Measurements from ENCODE around the gene IQSEC1.

GRCh38 chr3:12865271-12865670, 208.0 kb downstream of the IQSEC1 start:
- TF ChIP-seq EZH2 (IDR thresholded peaks at IDR 0.05; ENCODE audit: borderline replicate concordance) (no peak), CTCF (IDR thresholded peaks at IDR 0.05; ENCODE audit: poor library complexity) (no peak), EZH2phosphoT487 (IDR thresholded peaks at IDR 0.05; ENCODE audit: low read depth, severe bottlenecking, unreplicated experiment) (no peak)

All from hepatocyte (in vitro differentiated cells).